ENCODE results near the gene ELOF1. TPM values are rescaled to one million over a fixed set of nuclear protein-coding genes. Genes with fewer than 3 reads are reported as not detected.
"Not testable (repeated sequence)": the region's sequence is repeated elsewhere in the genome, so short reads cannot be mapped to it uniquely, and the experiment has no call there.

Gene ELOF1
- total and polyA plus RNA-seq, 2 donors from 2014 or later = 47.5 to 72.4 TPM

DNA sequence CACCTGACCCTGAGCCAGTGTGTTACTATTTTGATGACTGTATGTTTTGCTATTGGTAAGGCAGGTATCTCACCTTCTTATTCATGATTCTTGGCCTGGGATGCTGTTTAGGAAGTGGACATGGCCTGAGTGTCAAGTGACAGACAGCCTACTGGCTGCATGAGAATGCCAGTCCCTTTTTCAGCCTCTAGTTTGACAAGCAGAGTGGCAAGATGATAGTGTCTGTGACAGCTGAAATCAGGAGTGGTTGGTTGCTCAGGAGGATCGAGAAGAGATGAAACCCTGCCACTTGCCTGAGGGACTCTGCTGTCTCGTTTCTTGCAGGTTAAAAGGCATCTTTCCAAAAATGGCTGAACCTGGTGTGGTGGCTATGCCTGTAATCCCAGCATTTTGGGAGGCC is 7.1 kb upstream of the ELOF1 start:
- DNase-seq = no peak
- H3K36me3 ChIP-seq (ENCODE audit: control insufficient read depth in 2 of 3, insufficient read depth in 3 of 3, low read length in 3 of 3) = no peaks in the 10 kb centered on the region
- intact Hi-C loops (cut with DNase I) = no loop called here
- H3K9me3 ChIP-seq (ENCODE audit: control insufficient read depth in 2 of 3, insufficient read depth in 1 of 3, low read length in 3 of 3) = no peaks in the 10 kb centered on the region
- H3K27me3 ChIP-seq (ENCODE audit: control insufficient read depth, insufficient read depth, low read length) = no peaks in the 10 kb centered on the region
- no peak overlapping the region for H3K9ac ChIP-seq (ENCODE audit: low read length in 3 of 3)
- TF ChIP-seq, protein P1, sequence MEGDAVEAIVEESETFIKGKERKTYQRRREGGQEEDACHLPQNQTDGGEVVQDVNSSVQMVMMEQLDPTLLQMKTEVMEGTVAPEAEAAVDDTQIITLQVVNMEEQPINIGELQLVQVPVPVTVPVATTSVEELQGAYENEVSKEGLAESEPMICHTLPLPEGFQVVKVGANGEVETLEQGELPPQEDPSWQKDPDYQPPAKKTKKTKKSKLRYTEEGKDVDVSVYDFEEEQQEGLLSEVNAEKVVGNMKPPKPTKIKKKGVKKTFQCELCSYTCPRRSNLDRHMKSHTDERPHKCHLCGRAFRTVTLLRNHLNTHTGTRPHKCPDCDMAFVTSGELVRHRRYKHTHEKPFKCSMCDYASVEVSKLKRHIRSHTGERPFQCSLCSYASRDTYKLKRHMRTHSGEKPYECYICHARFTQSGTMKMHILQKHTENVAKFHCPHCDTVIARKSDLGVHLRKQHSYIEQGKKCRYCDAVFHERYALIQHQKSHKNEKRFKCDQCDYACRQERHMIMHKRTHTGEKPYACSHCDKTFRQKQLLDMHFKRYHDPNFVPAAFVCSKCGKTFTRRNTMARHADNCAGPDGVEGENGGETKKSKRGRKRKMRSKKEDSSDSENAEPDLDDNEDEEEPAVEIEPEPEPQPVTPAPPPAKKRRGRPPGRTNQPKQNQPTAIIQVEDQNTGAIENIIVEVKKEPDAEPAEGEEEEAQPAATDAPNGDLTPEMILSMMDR (IDR thresholded peaks at IDR 0.05; ENCODE audit: borderline replicate concordance, extremely low read depth, insufficient read depth) = no peak
- H3K4me1 ChIP-seq (ENCODE audit: control insufficient read depth in 2 of 3, insufficient read depth in 2 of 3, low read depth in 1 of 3, low read length in 3 of 3) = no peaks in the 10 kb centered on the region
- H3K4me3 ChIP-seq (ENCODE audit: low read length in 3 of 3) = no peak overlapping the region
- no peak for FAIRE-seq
- H3K27ac ChIP-seq (ENCODE audit: low read depth in 2 of 2, low read length in 2 of 2) = no peak overlapping the region

DNA sequence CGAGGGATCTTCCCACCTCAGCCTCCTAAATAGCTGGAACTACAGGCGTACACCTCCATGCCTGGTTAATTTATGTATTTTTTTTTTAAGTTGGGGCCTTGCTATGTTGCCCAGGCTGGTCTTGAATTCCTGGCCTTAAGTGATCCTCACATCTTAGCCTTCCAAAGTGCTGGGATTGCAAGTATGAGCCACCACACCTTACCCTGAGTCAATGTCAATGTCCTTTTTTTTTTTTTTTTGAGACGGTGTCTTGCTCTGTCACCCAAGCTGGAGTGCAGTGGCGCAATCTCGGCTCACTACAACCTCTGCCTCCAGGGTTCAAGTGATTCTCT is 6.6 kb upstream of the ELOF1 start:
- H3K9me3 ChIP-seq (ENCODE audit: control insufficient read depth in 2 of 3, insufficient read depth in 1 of 3, low read length in 3 of 3); H3K27ac ChIP-seq (ENCODE audit: low read depth in 2 of 2, low read length in 2 of 2); H3K9ac ChIP-seq (ENCODE audit: low read length in 3 of 3); FAIRE-seq; H3K27me3 ChIP-seq (ENCODE audit: control insufficient read depth, insufficient read depth, low read length); DNase-seq; intact Hi-C loops (cut with DNase I); H3K4me3 ChIP-seq (ENCODE audit: low read length in 3 of 3); H3K4me1 ChIP-seq (ENCODE audit: control insufficient read depth in 2 of 3, insufficient read depth in 2 of 3, low read depth in 1 of 3, low read length in 3 of 3); H3K36me3 ChIP-seq (ENCODE audit: control insufficient read depth in 2 of 3, insufficient read depth in 3 of 3, low read length in 3 of 3): not testable (repeated sequence)

DNA sequence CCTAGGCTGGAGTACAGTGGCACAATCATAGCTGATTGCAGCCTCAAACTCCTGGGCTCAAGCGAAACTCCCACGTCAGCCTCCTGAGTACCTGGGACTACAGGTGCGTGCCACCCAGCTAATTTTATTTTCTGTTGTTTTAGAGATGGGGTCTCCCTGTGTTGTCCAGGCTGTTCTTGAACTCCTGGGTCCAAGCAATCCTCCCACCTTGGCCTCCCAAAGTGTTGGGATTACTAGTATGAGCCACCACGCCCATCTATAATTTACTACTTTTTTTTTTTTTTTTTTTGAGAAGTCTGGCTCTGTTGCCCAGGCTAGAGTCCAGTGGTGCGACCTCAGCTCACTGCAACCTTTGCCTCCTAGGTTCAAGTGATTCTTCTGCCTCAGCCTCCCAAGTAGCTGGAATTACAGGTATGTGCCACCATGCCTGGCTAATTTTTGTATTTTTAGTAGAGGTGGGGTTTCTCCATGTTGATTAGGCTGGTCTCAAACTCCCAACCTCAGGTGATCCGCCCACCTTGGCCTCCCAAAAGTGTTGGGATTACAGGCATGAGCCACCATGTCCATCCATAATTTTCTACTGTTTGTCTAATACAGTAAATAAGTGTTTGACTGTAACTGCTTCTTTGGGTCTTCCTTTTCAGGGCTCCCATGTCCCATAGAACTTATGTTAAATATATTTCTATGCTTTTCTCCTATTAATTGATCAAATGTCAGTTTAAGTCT is 5.2 kb upstream of the ELOF1 start:
- H3K4me3 ChIP-seq (ENCODE audit: low read length in 3 of 3); DNase-seq; intact Hi-C loops (cut with DNase I); H3K27ac ChIP-seq (ENCODE audit: low read depth in 2 of 2, low read length in 2 of 2); FAIRE-seq; H3K4me1 ChIP-seq (ENCODE audit: control insufficient read depth in 2 of 3, insufficient read depth in 2 of 3, low read depth in 1 of 3, low read length in 3 of 3); H3K9me3 ChIP-seq (ENCODE audit: control insufficient read depth in 2 of 3, insufficient read depth in 1 of 3, low read length in 3 of 3); H3K36me3 ChIP-seq (ENCODE audit: control insufficient read depth in 2 of 3, insufficient read depth in 3 of 3, low read length in 3 of 3); H3K27me3 ChIP-seq (ENCODE audit: control insufficient read depth, insufficient read depth, low read length); H3K9ac ChIP-seq (ENCODE audit: low read length in 3 of 3): not testable (repeated sequence)

DNA sequence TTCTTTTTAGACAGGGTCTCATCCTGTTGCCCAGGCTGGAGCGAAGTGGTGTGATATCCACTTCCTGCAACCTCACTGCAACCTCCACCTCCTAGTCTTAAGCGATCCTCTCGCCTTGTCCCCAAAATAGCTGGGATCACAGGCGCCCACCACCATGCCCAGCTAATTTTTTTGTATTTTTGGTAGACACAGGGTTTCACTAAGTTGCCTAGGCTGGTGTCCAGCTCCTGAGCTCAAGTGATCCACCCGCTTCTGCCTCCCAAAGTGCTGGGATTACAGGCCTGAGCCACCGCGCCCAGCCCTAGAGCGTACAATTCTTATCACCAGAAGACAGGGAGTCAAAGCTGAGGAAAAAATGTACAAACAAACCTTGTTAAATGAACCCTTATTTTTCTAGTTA is 4.5 kb upstream of the ELOF1 start:
- peaks cover 1 to 5% (median 2%) of the 10 kb centered on the region in 3 donors for H3K4me1 ChIP-seq (ENCODE audit: control insufficient read depth in 2 of 3, insufficient read depth in 2 of 3, low read depth in 1 of 3, low read length in 3 of 3)
- no peaks in the 10 kb centered on the region for H3K27me3 ChIP-seq (ENCODE audit: control insufficient read depth, insufficient read depth, low read length)
- H3K36me3 ChIP-seq (ENCODE audit: control insufficient read depth in 2 of 3, insufficient read depth in 3 of 3, low read length in 3 of 3) = no peaks in the 10 kb centered on the region
- no peaks in the 10 kb centered on the region for H3K9me3 ChIP-seq (ENCODE audit: control insufficient read depth in 2 of 3, insufficient read depth in 1 of 3, low read length in 3 of 3)
- H3K4me3 ChIP-seq (ENCODE audit: low read length in 3 of 3) = no peak overlapping the region
- FAIRE-seq (no peak), DNase-seq (no peak)
- no peak overlapping the region for H3K9ac ChIP-seq (ENCODE audit: low read length in 3 of 3)
- intact Hi-C loops (cut with DNase I) = no loop called here
- TF ChIP-seq, protein P1 (IDR thresholded peaks at IDR 0.05; ENCODE audit: borderline replicate concordance, extremely low read depth, insufficient read depth) = no peak
- H3K27ac ChIP-seq (ENCODE audit: low read depth in 2 of 2, low read length in 2 of 2) = no peak overlapping the region
